ACC112 (cell line): ENCODE data around the gene ARL10.
"Not testable (repeated sequence)": the region's sequence is repeated elsewhere in the genome, so short reads cannot be mapped to it uniquely, and the experiment has no call there.

Source experiments
- H2AFZ ChIP-seq: fragments of 200-600 bp; sonication (generic); one replicate; pipeline ENCODE4 v1.6.0; 2017; ENCODE audit warnings: antibody characterized with exemption, low read length; ENCODE audit not compliant: unreplicated experiment
- H3K27ac ChIP-seq: fragments of 200-600 bp; sonication (generic); 2 replicates; pipeline ENCODE4 v1.5.1; 2014; ENCODE audit warnings: low read depth, mild to moderate bottlenecking, antibody characterized with exemption, low read length, moderate library complexity
- H3K27me3 ChIP-seq: fragments of 200-600 bp; sonication (generic); 2 replicates; pipeline ENCODE4 v1.6.1; 2014; ENCODE audit warnings: mild to moderate bottlenecking, antibody characterized with exemption, low read length, moderate library complexity, mixed read lengths; ENCODE audit not compliant: insufficient read depth
- H3K36me3 ChIP-seq: fragments of 200-600 bp; sonication (generic); 2 replicates; pipeline ENCODE4 v1.6.1; 2016; ENCODE audit warnings: mild to moderate bottlenecking, antibody characterized with exemption, low read length, moderate library complexity, mixed read lengths; ENCODE audit not compliant: insufficient read depth
- H3K4me1 ChIP-seq: fragments of 200-600 bp; sonication (generic); one replicate; pipeline ENCODE4 v1.6.1; 2016; ENCODE audit warnings: low read length, mixed read lengths; ENCODE audit not compliant: insufficient read depth, unreplicated experiment, control insufficient read depth
- H3K4me3 ChIP-seq: fragments of 200-600 bp; sonication (generic); 2 replicates; pipeline ENCODE4 v1.5.1; 2014; ENCODE audit warnings: mild to moderate bottlenecking, low read depth, low read length
- H3K79me2 ChIP-seq: fragments of 200-600 bp; sonication (generic); one replicate; pipeline ENCODE4 v1.6.0; 2016; ENCODE audit warnings: low read length; ENCODE audit not compliant: control insufficient read depth, unreplicated experiment, insufficient read depth

ARL10 gene

DNA sequence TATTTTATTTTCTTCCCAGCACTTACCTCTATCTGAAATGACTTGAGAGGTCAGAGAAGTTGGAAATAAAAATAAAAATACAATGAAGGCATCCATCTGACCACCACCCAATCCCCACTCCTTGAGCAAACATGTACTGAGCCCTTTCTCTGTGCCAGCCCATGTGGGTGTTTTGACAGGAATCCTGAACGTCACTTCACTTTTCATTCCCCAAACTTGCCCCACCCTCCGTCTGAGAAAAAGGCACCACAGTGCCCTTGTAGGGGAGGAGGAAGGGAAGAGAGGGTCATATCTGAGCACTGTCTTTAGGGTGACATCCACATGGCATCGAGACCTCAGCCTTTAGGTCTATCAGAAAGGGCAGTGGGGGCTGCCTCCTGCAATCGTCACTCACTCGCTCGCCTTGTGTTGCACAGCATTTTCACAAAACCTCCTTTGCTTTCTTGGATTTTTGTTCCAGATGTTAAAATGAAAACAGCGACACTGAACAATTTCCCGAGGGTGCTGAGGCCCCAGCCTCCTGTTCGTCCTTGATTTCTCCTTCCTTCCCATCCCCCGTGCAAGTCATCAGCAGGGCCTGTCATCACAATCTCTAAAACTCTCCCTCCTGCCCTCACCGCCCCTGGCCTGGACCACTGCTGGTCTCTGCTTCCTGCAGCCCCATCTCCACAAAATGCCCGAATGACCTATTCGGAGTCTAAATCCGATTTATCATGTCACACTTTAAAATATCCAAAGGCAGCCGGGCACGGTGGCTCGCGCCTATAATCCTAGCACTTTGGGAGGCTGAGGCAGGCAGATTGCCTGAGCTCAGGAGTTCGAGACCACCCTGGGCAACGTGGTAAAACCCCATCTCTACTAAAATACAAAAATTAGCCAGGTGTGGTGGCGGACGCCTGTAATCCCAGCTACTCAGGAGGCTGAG is 36.3 kb downstream of the ARL10 start:
- Histone ChIP-seq H3K4me3 (no peak overlapping the region), H3K4me1 (no peaks in the 10 kb centered on the region), H3K79me2 (no peaks in the 10 kb centered on the region), H3K27me3 (no peaks in the 10 kb centered on the region), H2AFZ (no peak overlapping the region), H3K36me3 (no peaks in the 10 kb centered on the region), H3K27ac (no peak overlapping the region)

- H3K27me3 ChIP-seq, result no peaks in the 10 kb centered on the region
- H2AFZ ChIP-seq, result no peak overlapping the region
- H3K4me1 ChIP-seq, result peaks cover 1% of the 10 kb centered on the region
- no peak overlapping the region for H3K27ac ChIP-seq
- H3K79me2 ChIP-seq, result no peaks in the 10 kb centered on the region
- peaks cover 7% of the 10 kb centered on the region; the same call in 1 of the 2 replicates for H3K36me3 ChIP-seq
- no peak overlapping the region for H3K4me3 ChIP-seq
Measured at GRCh38 chr5:176405656-176406435, 40.6 kb downstream of the ARL10 start.

DNA sequence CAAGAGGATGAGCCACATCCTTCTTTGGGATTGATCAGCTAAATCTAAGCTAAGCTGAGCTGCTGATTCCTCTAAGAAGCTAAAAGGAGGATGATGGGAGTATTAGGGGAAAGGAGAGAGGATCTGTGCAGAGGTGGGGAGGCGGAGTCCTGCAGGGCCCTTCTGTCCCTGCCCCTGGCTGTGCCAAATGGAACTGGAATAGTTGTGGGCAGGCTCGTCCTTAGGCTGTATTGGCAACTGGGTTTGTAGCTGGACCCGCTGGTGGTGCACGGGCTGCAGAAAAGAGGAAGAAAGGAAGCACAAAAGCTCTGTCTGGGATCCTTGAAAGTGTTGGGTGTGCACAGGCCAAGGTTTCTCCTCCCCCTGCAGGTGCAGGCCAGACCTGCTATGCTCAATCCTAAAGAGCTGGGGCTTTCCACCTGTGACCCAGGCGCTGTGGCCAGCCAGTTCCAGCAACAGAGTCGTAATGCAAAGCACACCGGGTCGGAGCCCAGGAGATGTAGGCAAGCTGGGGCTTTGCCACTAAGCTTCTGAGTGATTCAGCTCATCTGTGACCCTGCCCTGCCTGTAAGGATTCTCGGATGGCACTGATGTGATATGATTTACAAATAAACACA is 41.3 kb downstream of the ARL10 start:
- peaks cover 8% of the 10 kb centered on the region for H3K4me1 ChIP-seq
- peaks cover 7% of the 10 kb centered on the region; the same call in 1 of the 2 replicates for H3K36me3 ChIP-seq
- no peak overlapping the region for H2AFZ ChIP-seq
- no peaks in the 10 kb centered on the region for H3K27me3 ChIP-seq
- H3K79me2 ChIP-seq, result no peaks in the 10 kb centered on the region
- no peak overlapping the region for H3K27ac ChIP-seq
- H3K4me3 ChIP-seq, result no peak overlapping the region

DNA sequence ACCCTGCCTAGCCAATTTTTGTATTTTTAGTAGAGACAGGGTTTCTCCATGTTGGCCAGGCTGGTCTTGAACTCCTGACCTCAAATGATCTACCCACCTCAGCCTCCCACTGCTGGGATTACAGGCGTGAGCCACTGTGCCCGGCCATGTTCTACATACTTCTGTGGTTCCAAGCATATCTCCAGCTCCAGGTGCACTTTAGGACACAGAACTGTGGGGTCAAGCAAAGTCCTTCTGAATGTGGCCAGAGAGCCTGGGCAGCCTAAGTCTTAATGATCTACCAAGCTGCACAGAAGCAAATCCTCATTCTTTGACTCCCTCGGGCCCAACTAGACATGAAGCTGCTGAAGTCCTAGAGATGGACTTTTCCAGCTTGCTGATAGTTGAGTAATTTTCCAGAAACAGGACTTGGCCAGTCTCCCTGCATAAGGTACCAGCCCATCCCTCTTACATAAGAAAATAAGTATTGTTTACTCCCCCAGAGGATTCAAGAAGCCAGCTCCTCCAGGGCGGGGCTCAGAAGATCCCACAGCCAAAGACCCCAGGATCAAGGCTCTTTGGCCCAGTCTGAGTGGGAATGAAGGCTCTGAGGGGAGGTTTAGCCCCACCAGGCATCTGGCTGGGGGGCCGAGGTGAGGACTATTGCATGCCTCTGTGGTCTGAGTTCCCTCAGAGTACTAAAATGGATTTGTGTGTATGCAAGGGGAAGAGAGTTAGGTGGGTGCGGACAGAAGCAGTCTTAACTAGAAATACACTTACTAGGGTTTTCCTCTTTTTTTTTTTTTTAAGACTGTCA is 42.4 kb downstream of the ARL10 start:
- H3K4me1 ChIP-seq, result peaks cover 17% of the 10 kb centered on the region
- H3K27me3 ChIP-seq, result no peaks in the 10 kb centered on the region
- H3K36me3 ChIP-seq, result peaks cover 7% of the 10 kb centered on the region; the same call in 1 of the 2 replicates
- H3K79me2 ChIP-seq, result peaks cover 2% of the 10 kb centered on the region
- no peak overlapping the region for H2AFZ ChIP-seq
- H3K4me3 ChIP-seq, result no peak overlapping the region
- H3K27ac ChIP-seq, result no peak overlapping the region

DNA sequence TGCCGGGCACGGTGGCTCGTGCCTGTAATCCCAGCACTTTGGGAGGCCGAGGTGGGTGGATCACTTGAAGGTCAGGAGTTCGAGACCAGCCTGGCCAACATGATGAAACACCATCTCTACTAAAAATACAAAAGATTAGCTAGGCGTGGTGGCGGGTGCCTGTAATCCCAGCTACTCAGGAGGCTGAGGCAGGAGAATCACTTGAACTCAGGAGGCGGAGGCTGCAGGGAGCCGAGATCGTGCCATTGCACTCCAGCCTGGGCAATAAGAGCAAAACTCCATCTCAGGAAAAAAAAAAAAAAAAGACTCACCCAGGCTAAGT is 42.9 kb downstream of the ARL10 start:
- not testable (repeated sequence) for H2AFZ ChIP-seq, H3K36me3 ChIP-seq, H3K27me3 ChIP-seq, H3K4me3 ChIP-seq, H3K27ac ChIP-seq, H3K79me2 ChIP-seq
- H3K4me1 ChIP-seq, result peaks cover 18% of the 10 kb centered on the region

GRCh38 chr5:176408590-176408989 is 43.3 kb downstream of the ARL10 start:
- no peak overlapping the region for H2AFZ ChIP-seq
- H3K4me3 ChIP-seq, result no peak overlapping the region
- peaks cover 7% of the 10 kb centered on the region; the same call in 1 of the 2 replicates for H3K36me3 ChIP-seq
- no peak overlapping the region for H3K27ac ChIP-seq
- H3K27me3 ChIP-seq, result no peaks in the 10 kb centered on the region
- H3K79me2 ChIP-seq, result peaks cover 8% of the 10 kb centered on the region
- peaks cover 20% of the 10 kb centered on the region for H3K4me1 ChIP-seq

- Histone ChIP-seq H3K27ac (no peak overlapping the region), H3K27me3 (no peaks in the 10 kb centered on the region), H3K79me2 (peaks cover 11% of the 10 kb centered on the region), H3K36me3 (peaks cover 7% of the 10 kb centered on the region; the same call in 1 of the 2 replicates), H2AFZ (no peak overlapping the region), H3K4me3 (no peak overlapping the region), H3K4me1 (peaks cover 30% of the 10 kb centered on the region)
Measured at GRCh38 chr5:176409765-176410164, 44.5 kb downstream of the ARL10 start.

GRCh38 chr5:176410486-176411180 is 45.3 kb downstream of the ARL10 start:
- Histone ChIP-seq H3K27me3 (no peaks in the 10 kb centered on the region), H3K27ac (no peak overlapping the region), H3K36me3 (peaks cover 7% of the 10 kb centered on the region; the same call in 1 of the 2 replicates), H2AFZ (no peak overlapping the region), H3K4me1 (peaks cover 34% of the 10 kb centered on the region), H3K79me2 (peaks cover 19% of the 10 kb centered on the region), H3K4me3 (no peak overlapping the region)

DNA sequence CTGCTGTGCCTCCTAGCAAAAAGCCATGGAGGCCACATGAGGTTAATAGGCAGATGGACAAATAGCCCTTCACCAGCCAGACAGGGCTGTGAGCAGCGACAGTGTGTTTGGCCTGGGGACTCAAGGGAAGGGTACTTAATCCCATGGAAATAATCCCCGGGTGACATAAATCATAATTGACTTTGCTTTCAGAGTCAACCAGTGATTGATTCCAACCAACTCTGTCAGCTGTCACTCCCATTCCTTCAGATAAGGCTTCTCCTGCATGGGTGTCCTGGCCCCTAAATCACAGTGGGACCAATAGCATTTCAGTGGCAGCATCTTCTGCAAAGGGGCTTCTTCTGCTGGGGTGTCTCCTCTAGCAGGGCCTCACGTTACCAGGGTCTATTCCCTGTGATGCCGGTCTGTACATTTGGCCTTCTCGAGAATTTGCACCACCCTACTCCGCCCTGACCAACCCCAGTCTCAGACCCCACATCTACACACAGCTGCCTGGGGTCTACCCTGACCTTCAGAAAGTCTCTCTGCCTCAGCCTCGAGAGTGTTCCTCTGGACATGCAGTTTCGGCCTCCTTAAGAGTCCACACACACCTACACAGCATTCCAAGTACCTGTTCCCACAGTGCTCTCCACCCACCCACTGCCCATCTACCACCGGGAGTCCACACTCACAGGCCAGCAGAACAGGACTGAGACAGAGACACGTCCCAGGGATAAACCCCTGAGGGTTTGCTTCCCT is 47.4 kb downstream of the ARL10 start:
- H3K27me3 ChIP-seq, result no peaks in the 10 kb centered on the region
- H3K27ac ChIP-seq, result 0 out of 2 replicates have a peak overlapping the region, but pooled peaks have one; percentile 15
- no peak overlapping the region for H2AFZ ChIP-seq
- peaks cover 37% of the 10 kb centered on the region for H3K4me1 ChIP-seq
- peaks cover 7% of the 10 kb centered on the region; the same call in 1 of the 2 replicates for H3K36me3 ChIP-seq
- H3K4me3 ChIP-seq, result no peak overlapping the region
- H3K79me2 ChIP-seq, result peaks cover 26% of the 10 kb centered on the region
